NOMO-1 treated with dmso at 0.1 percent for 144 hours (cell line): Measurements from ENCODE around the gene SBF2.

Experiments
- DNase-seq: peaks from one replicate; lab custom pipeline; 2025; ENCODE audit not compliant: unreplicated experiment; lab: John Stamatoyannopoulos, UW

Gene SBF2

DNA sequence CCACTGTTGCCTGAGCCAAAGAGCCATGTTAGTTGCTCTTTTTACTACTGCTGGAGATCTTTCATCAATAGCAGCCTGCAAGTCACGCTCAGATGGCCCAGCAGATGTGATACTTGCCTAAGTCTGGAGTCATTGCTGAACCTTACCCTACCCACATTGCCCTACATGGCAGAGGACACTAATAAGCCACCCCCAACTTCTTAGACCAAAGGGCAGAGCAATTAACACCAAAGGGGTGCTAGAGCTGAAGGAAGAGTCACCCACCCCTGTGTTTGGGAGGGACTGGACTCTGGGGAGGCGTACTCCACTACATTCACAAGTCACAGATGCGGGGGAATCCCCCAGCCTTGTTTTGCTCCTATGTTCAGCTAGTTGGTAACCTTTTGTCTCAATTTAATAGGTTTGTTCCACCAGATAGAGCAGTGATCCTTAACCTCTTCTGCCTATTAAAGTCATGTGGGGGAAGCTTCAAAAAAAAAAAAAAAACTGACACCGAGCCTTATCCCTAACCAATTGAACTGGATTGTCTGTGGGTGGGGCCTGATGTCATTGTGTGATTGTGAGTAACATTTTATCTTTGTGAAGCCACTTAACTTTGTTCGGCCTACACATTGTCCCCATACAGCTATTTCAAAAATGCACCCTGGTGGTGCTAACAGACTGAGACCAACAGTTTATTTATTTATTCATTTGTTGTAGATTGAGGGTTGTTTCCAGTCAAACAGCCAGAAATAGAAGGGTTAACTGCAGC lies 23.9 kb upstream of the SBF2 start:
- no peak for DNase-seq

DNA sequence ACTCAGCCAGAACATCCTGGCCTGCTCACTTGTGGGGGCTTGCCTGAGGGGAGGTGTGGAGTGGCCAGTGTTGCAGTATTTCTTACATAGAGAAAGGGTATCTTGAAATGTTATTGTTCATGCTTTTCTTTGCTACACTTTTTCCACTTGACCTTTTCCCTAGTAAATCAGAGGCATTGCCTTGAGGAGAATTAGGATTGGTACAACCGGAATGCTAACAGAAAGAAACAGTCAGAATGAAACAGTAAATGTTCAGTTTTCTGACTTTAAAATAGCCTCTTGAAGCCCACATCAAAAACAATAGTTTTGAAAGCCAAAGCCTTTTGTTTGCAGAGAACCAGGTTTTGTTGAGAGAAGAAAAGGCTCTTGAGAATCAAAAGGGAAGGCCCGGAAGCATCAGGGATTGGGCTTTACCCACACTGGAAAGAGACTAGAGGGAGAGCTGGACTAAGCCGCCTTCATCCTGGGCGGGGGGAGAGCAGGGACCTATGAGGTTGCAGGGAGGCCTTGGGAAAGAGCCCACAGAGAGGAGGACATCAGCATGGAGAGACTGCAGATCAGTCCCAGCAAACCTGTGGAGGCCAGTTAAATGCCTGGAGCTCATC lies 23.2 kb upstream of the SBF2 start:
- DNase-seq, result no peak

DNA sequence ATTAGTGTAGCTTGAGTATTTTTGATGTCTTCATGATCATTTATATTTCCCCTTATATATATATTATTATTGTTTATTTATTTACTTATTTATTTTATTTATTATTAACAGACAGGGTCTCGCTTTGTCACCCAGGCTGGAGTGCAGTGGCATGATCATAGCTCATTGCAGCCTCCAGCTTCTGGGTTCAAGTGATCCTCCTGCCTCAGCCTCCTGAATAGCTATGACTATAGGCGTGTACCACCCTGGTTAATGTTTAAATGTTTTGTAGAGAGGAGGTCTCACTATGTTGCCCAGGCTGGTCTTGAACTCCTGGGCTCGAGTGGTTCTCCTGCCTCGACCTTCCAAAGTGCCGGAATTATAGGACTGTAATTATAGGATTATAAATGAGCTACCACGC lies 21.1 kb upstream of the SBF2 start:
- DNase-seq, result no peak

DNA sequence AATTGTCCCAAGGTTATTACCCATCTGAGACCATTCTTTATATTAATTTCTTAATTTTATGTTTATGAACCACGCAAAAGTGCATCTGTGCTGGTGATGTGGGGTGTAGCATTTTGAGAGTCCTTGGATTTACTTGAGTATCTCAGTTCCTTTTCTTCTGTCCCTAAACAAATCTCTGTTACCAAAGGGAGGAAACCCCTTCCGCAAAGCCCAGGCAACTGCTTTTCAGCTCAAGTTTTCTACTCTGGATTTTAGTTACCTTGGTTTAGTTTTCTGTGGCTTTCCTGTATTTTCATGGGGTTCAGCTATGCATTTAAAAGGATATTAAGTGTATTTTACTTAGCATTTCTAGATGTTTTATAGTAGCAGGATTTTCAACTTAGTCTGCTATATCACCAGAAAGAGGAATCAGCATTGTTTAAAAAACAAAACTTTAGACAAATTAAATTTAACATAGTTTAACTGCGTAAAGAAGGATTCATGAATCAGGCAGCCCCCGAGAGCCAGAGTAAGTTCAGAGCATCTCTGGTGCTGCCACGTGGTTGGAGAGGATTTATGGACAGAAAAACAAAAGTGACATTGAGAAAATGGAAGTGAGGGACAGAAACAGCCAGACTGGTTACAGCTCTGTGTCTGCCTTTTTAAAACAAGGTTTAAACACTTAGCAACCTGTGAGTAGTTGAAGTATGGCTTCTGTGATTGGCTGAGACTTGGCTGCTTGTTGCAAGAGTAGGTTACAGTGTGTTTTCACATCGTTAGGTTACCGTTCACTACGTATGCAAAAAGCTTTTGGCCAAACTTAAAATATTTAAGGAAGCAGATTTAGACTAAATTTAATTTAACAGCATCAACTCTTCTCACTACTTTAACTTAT lies 20.4 kb upstream of the SBF2 start:
- DNase-seq, result peak; percentile 84

DNA sequence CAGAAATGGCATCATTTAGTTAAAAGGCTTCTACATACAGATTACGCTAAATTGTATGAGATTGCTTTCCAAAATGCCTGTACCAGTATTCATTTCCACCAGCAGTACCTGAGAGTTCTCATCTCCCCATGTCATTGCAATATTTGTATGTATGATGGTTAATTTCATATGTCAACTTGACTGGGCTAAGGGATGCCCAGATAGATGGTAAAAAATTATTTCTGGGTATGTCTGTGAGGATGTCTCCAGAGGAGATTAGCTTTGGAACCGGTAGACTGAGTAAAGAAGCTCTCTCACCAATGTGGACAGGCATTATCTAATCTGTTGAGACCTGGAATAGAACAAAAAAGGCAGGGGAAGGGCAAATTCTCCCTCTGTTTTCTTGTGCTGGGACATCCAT lies 17.8 kb upstream of the SBF2 start:
- no peak for DNase-seq

DNA sequence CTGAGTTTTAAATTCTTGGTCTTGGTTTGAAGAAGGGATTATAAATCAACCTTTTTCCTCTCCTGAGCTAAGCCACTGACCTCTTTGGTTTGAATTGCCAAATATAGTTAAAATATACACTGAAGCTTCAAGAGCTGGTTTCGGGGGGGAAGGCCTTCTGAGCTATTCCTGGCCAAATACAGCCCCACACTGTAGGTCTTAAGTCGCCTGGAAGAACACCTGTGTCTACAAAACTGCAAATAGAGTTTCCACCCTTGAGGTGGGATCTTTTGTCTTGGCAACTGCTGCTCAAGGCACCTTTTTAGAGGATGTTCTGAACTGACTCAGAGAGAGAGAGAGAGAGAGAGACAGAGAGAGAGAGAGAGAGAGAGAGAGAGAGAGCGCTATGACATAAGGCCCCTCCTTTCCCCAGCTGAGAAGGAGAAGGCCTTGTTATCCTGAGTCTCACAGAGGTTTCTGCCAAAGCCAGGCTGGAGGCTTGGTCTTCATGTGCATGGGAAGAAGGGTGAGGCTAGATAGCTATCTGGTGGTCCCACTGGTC lies 16.4 kb upstream of the SBF2 start:
- no peak for DNase-seq

DNA sequence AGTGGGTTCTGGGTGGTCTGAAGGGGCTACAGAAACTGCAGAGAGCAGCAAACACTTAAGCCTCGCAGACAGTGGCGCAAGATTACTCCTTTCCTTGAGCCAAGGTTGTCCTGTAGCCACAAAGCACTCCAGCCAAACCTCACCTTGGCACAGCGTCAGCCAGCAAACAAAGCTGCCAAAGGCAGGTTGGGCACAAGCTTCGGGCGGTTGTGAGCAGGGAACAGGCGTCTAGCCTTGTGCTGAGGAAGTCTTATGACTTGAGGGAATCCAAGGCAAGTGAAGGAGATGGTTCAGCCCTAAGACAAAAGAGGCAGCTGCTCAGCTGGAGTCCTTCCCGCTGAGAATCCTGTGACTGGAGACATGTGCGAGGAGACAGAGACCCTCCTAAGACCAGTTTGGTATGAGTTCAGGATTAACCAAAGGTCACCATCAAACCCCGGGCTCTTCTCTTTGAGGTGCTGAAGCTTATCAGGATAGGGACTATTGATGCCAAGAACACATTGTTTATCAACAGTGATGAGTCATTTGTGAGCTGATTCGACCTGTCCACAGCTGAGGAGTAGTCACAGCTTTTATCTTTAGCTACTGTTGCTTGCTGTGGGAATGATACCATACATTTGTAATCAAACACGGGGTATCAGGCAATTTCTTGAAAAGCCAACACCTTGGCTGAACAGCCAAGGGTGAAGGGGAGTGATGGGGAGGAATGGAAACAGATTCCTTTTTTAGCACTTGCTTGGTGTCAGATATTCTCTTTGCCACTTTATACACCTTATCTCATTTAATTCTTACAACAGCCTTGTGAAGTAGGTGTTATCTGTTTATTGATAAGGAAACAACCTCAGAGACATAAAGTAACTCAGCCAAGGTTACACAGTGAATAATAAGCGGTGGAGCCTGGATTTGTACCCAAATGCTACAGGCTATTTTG lies 15.4 kb upstream of the SBF2 start:
- no peak for DNase-seq

DNA sequence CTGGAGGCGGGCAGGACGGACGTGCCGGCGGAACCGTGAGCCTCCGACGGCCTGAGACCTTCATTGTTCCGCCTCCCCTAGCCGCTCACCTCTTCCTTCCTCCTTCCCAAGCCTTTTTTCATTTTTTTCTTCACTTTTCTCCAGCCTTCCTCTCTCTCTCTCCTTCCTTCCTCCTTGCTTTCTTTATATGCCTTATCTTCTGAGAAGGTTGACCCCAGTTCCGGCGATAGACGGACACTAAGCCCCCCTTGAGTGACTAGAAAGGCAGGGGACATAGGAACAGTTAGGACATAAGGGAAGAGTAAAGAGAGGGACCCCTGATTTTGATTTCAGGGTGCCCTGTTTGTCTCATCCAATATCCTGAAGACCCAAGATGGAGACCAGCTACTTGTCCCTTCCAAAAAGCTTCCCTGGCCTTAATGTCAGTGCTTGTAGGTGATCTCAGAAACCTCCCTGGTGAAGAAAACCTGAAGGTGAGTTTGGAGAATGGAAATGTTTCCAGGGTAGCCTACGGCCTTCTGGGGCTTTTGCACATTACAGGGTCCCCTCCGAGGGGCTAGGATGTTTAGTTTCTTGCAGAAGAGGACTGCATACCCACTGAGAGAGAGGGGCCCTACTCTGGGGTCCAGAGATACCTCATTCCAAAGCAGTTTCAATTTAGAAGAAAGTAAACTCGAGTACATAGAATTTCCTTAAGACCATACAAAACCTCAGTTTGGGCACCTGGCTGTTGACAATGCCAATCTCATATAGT lies 14.4 kb upstream of the SBF2 start:
- DNase-seq, result no peak

DNA sequence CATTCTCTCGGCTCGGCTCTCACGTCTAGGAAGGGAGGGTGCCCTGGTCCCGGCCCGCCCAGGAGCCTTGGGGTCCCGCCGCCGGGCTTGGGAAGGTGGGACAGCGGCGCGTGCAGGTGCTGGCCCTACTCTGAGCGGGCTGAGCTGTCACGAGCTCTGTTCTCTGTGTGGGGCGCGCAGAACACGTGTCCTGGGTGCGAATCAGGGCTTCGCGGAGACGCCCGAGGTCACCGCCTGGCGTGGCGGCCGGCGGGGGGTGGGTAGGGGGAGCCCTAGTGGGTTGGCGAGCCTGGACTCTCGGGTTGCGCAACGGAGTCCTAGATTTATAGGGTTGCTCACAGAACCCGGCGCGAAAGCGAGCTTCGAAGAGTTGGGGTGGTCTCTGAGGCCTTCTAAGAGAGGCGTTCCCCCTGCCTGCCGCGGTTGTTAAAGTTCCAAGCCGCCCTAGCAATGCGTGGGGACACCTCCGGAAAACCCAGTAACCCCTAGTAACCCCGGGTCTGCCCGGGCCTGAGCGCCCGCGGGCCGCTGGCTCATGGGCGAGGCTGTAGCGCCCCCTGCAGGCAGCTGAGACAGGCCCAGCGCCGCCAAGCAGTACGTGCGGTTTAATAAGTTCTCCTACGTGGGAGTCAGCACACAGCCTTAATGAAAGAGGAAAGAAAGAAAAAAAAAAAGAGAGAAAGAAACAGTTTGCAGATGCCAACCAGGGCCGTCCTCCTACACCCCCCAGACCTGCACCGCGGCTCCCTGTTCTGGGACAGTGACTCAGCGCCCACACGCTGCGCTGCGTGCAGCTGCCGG lies 13.6 kb upstream of the SBF2 start:
- peak; percentile 84 for DNase-seq

DNA sequence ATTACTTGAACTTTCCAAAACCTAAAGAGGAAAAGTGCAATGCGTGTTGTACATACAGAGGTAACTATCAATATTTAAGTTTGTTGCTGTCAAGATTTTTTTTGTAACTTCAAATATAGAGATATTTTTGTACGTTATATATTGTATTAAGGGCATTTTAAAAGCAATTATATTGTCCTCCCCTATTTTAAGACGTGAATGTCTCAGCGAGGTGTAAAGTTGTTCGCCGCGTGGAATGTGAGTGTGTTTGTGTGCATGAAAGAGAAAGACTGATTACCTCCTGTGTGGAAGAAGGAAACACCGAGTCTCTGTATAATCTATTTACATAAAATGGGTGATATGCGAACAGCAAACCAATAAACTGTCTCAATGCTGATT lies 13.0 kb upstream of the SBF2 start:
- DNase-seq, result peak; percentile 7

DNA sequence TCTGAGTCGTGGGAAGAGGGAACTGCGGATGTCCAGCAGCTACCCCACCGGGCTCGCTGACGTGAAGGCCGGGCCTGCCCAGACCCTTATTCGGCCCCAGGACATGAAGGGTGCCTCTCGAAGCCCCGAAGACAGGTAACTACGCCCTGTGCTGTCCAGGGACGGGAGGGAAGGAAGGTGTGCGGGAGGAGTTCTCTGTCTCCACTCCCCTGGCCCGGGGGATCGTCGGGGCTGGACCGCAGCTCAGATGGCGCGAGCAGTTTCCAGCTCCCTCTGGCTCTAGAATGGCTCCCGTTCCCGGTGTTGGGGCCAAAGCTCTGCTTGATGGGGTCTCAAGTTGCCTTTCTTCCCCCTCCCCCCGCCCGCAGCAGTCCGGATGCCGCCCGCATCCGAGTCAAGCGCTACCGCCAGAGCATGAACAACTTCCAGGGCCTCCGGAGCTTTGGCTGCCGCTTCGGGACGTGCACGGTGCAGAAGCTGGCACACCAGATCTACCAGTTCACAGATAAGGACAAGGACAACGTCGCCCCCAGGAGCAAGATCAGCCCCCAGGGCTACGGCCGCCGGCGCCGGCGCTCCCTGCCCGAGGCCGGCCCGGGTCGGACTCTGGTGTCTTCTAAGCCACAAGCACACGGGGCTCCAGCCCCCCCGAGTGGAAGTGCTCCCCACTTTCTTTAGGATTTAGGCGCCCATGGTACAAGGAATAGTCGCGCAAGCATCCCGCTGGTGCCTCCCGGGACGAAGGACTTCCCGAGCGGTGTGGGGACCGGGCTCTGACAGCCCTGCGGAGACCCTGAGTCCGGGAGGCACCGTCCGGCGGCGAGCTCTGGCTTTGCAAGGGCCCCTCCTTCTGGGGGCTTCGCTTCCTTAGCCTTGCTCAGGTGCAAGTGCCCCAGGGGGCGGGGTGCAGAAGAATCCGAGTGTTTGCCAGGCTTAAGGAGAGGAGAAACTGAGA lies 12.2 kb upstream of the SBF2 start:
- no peak for DNase-seq

DNA sequence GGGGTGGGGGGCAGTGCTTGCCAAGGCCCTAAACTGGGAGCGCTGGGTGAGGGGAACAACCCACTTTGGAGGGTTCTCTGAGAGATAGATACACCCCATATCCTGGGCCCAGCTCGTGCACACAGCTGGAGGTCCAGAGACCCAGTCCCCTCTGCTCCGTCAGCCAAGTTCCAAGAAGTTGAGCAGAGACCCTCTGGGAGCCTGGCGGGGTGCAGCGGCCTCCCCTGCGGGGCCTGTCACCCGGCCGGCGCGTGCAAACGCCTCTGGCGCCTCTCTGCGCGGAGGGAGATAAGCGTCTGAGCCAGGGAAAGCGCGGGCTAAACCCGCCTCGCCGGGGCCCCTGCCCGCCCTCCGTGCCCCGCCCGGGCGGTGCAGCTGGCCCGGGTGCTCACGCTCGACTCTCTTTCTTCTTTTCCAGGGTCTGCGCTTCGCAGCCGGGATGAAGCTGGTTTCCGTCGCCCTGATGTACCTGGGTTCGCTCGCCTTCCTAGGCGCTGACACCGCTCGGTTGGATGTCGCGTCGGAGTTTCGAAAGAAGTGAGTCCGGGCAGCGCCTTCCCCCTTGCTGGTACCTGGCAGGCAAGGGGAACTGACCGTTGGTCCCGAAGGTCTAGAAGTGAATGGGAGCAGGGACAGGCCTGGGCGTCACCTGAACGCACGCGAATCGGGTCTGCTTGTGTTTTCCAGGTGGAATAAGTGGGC lies 11.4 kb upstream of the SBF2 start:
- peak; percentile 29 for DNase-seq

DNA sequence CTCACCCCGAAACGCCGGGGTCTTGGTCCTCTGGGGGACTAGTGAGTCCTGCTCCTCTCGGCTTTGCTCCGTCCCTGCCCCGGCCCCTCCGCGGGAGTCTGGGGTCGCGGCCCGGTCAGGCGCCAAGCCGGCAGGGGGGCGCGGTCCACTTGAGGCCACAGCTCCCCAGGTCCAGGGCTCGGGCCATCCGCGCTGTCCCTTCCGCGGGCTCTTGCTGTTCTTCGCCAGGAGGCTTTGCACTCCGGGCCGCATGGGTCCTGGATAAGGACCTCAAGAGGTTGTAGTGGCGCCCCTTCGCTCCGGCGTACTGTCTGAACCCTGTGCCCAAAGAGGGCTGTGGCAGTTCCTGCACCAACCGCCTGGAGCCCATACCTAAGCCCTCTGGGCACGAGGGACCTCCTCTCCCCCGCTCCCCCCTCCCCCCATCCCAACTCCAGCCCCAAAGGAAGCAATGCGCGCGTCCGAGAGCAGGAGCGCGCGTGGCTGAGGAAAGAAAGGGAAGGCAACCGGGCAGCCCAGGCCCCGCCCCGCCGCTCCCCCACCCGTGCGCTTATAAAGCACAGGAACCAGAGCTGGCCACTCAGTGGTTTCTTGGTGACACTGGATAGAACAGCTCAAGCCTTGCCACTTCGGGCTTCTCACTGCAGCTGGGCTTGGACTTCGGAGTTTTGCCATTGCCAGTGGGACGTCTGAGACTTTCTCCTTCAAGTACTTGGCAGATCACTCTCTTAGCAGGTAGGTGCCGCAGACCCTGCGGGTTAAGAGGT lies 10.7 kb upstream of the SBF2 start, which contains the start of gene ADM:
Gene ADM, plus strand, starts transcription at position 579 of the 767 bp plus-strand sequence. CDS start 628 bp downstream, outside the sequence.
- DNase-seq, result peak; percentile 79

DNA sequence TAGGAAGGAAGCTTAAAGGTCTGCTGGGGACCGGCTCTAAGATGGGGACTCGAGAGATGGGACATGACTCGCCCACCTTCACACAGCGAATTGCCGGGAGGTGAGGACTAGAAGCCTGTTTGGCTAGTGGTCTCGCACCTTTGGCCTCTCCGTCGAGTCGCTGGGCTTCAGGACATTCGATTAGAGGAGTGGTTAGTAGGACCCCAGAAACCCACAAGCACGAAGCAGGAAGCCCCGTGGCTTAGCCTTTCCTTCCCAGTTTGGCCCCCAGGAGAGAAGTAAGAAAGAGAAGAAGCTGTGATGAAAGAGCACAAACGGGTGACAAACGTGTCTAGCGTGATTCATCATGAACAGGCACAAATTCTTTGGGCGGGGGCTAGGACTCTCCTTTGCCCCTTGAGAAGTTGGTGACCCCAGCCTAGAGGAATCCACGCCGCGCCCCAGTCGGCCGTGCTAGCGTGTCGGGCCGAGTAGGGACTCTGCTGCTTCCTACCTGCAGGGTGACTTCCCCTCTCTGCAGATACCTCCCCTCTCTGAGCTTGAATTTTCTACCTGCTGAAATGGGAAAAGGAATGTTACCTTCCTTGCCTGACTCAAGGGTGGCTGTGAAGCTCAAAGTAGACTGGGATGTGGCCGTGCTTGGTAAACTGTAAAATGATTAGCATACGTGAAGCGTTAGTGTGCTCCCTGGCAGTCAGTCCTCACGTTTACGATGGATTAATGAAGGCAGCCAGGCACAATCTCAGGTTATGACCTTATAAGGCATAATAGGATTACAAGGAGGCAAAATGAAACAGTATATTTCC lies 9.7 kb upstream of the SBF2 start:
- DNase-seq, result peak; percentile 55

DNA sequence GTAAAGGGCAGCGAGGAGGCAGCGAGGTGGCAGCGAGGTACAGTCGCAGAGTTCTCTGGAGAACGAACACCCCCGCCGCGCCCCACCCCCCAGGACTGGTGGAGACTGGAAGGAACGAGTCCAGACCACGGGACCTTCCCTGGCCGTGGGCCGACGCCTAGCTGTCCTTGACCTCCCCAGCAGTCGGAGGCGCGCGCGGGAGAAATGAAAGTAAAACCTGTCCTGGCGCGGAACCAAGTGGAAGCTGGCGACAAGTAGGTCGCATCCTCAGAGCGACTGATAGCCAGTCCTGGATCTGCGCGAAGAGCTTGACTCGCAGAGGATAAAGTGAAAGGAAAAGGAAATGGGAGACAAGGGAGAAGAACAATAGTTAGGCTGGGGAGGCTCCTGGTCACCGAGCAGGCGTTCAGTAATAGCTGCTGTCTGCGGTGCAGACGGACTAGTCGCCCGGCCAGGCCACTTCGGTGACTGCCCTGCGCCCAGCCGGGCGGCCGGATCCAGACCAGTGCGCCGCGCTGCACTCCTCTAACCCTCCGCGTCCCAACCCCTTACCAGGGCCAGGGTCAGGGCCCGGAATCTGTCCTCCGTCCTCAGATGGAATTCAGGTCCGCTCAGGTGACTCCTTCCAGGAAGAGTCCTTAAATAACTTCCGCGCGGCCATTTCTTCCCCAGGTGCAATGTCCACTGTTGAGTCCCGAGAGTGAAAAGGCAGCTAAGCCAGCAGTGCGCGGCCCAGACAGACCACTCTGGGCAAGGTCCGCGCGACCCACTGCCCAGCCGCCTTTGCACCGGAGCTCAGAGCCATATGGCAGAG lies 8.9 kb upstream of the SBF2 start:
- DNase-seq, result peak; percentile 45
